HG02678 (cell line): ENCODE data around the gene GTPBP1.

Source experiments
- ATAC-seq: cut with Tn5 transposase; IDR thresholded peaks from one replicate; pipeline ENCODE4 v1.9.1; 2021; ENCODE audit warnings: mild to moderate bottlenecking, moderate library complexity; ENCODE audit not compliant: unreplicated experiment

GTPBP1 gene

DNA sequence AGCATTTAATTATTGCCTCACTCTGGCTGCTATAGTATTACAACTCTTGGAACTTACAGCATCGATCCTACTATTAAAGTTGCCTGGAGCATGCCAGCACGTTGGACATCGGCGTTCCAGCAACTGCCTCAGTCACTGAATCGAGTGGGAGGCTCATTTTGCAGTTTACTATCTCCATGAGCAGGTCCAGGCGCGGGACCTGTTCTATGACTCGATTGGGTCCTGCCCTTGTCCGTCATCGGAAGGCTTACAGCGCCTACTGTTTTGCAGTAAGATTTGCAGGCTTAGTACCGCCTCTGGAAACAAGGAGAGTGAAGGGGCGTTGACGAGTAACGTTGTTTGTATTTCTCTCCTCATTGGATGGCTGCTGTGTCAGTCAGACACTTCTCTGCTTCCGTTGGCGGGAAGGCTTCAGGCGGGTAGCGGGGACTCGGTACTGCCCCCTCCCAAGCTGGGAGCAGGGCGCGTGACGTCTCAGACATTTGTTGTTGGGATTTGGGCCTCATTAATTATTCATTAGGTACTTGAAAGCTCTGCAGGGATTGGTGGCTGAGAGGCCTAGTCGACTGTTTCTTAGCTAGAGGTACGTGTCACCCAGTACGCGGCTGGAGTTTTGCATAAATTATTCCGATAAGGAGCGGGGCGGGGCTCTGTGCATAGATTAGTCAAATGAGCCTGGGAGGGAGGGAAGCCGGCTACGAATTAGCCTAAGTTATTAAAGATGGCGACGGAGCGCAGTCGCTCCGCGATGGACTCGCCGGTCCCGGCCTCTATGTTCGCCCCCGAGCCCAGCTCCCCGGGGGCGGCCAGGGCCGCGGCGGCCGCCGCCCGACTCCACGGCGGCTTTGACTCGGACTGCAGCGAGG lies at the start of gene GTPBP1:
TSS of gene GTPBP1 (plus strand) at position 710 of the 866 bp plus-strand sequence. CDS start at position 722, 12 bp downstream.
- ATAC-seq: peak; percentile 70

DNA sequence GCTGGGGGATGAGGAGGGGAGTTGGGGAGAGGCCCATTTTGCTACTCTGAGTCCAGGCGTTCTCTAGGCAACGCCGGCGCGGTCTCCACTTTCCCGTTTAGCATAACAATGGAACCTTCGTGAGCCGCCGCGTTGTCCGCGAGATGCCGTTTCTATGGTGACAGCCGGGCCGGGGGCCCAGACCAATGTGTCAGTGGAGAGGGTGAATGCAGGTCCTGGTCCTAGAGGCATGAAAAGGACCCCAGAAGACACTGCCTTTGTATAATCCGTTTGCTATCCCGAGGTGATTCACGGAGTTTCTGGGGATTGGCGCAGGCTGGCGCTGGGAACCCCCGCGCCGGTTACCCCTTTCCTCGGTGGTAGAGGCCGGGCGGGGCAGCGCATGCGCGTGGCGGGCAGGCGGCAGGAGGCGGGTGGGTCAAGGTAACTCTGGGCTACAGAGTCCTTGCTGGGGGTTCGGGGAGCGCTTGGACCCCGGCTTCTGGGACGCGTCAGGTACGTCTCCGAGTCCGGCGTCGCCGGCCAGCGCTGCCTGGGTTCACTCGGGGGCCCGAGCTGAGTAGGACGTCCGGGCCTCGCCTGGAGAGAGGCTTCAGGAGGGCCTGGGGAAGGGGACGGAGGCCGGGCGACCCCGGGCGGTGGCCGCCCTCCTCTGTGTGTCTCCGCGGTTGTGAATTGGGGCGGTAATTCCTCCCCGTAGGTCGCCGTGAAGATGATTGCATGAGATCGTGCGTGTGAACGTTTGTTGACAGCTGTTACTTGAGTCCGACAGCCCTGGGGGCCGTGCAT lies 49.3 kb upstream of the GTPBP1 start, which contains the start of the genes CBY1 and FAM227A:
TSS of gene CBY1 (plus strand) at position 383 of the 789 bp plus-strand sequence. CDS start 11,417 bp downstream, outside the sequence.
TSS of gene FAM227A (minus strand) at position 137 of the 789 bp plus-strand sequence. CDS start 6,224 bp downstream, outside the sequence.
- ATAC-seq: peak; percentile 70

DNA sequence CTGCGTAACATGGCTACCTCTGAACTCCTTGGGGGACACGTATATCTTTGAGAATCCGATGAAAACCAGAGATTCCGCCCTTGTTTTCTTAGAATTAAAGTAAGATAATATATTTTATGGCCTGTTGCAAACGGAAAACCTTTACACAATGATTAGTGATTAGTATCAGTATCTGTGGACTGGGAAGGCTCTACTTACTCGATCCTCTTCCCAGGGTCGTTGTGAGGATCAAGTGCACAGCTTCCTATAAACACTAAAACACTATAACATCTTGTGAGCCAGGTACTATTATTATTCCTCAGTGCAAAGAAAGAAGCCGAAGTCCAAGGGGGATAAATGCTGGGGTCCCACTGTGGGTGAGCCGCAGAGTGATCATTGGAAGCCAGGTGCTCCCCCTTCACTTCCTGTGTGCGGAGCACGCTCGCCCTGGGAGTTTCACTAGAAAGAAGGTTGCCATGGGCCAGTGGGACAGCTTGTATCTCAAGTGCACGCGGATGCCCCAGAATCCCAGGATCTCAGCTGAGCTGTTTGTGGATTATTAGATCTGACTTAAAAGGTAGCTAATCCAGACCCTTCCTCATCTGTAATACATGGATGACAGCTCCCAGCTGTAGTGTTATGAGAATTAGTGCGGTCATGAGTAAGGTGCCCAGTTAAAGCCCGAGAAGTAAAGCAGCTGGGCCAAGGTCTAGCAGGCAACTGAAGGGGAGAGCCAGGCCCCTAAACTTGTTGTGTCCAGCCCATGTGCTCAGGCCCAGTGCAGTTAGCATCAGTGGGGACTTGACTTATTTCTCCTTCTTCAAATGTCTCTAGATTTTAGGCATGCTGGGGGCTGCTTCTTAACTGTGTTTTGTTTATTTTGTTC lies 48.5 kb upstream of the GTPBP1 start:
- peak; percentile 48 for ATAC-seq

DNA sequence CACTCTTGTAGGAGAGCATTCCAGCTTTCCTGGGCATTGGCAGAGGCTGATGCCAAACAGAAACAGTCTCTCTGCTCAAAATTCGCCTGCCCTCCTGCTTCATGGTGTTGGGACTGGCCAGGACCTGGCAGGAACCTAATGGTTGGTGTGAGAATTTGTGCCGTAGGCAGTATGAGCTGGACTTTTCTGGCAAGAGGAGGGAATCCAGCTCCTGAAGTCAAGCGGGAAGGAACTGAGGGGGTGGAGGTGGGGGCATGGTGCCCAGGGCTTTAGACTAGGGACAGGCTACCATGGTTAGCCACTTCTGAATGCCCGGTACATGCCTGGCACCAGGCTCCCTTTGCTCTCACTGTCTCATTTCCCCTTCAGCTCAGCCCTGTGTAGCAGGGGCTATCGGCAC lies 30.9 kb upstream of the GTPBP1 start:
- ATAC-seq: no peak

DNA sequence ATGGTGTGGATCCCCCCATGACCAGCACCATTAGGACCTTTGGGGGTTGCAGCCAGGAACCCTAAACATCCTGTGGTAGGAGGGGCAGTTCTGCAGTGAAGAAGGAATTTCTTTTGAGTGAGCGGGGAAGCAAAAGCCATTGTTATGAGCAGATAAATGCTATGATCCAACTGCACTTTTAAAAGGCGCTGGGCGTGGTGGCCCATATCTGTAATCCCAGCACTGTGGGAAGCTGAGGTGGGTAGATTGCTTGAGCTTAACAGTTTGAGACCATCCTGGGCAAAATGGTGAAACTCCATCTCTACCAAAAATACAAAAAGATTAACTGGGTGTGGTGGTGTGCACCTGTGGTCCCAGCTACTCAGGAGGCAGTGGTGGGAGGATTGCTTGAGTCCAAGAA lies 29.9 kb upstream of the GTPBP1 start:
- ATAC-seq: no peak

DNA sequence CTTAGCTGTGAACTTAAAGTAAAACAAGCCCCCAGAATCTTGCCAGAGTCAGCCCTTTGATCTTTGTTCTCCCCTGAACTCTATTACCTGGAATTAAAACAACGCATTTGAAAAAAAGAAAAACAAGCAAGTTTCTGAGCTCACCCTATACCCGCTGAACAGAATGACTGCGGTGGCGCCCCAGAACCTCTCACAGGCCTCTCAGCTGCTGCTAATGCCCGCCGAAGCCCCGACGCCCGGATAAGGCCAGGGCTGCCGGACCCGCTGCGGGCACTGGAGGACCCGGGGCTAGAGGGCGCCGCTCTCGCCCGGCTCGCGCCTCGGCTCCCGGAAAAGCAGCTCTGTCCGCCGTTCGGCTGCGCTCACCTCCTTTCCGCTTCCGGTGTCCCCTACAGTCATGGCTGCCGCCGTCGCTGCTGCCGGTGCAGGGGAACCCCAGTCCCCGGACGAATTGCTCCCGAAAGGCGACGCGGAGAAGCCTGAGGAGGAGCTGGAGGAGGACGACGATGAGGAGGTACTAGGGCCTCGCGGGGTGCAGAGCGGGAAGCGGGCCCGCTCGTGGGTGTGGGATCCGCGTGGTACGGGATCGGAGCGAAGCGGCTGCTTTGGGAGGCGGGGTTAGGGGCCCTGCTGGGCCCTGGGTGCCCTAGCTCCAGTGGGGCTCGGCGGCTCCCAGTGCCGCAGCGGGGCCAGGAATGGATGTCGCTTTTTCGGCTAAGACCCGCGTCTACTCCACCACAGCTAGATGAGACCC lies 24.0 kb upstream of the GTPBP1 start, which contains the start of gene TOMM22:
TSS of gene TOMM22 (plus strand) at position 376 of the 754 bp plus-strand sequence. CDS start at position 398, 22 bp downstream.
- peak; percentile 98 for ATAC-seq

DNA sequence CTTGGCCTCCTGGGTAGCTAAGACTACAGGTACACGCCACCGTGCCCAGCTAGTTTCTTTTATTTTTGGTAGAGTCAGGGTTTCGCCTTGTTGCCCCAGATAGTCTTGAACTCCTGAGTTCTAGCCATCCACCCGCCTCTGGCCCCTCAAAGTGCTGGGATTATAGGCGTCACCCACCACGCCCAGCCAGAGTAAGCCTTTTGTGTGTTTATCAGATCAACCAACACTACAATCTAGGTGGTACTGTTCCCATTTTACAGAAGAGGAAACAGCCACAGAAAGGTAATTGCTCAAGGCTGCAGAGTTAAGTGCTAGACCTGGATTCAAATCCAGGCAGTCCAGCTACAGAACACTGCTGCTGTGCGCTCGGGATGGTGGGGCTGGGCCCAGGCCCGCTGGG lies 20.8 kb upstream of the GTPBP1 start:
- ATAC-seq: no peak

DNA sequence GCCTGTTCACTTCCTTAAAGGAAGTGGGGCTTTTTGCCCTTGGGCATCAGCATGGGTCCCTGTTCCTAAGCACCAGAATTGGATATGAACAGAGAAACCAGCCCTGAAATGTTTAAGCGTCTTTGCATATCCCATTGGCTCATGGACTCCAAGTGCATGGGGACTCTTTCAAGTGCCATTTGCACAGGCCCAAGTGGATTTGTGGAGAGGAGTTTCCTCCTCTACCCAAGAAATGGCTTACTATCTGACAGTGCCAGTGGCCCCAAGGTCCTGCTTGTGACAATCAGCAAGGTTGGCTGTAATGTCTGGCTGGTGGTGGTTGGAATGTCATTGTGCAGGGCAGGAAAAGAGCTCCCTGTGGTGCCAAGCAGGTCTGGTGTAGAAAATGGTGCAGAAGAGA lies 20.0 kb upstream of the GTPBP1 start:
- ATAC-seq: no peak

DNA sequence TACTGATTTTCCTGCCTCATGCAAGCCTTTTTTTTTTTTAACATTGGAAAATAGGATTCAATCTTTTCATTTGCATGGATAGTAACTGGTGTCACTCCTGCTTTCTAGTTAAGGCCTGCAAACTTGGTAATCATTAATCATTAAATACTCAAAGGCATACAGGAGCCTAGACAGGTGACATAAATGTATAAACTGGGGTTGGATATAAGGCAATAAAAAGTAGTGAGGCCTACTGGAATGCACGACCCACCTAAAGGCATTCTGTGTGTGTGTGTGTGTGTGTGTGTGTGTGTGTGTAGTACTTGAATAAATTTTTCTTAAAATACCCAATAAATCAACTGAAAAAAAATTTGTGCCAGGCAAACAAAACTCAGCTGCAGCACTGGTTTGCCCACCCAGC lies 16.1 kb upstream of the GTPBP1 start:
- ATAC-seq: no peak

DNA sequence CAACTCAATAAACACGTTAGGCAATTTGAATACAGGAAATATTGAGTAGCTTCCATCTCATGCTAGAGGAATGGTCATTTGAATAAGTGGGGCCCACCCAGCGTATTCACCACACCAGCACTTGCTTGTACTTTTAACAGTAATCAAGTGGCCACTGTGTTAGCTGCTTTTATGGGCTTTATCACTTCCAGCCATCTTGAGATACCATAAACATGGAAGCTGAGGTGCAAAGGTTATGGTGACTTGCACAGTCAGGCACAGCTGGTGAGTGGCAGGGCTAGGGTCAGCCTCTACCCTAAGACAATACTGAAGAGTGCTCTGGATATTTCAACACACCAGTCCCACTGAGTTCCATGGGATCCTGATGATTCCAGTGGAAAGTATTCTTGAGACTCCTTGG lies 11.7 kb upstream of the GTPBP1 start:
- no peak for ATAC-seq

DNA sequence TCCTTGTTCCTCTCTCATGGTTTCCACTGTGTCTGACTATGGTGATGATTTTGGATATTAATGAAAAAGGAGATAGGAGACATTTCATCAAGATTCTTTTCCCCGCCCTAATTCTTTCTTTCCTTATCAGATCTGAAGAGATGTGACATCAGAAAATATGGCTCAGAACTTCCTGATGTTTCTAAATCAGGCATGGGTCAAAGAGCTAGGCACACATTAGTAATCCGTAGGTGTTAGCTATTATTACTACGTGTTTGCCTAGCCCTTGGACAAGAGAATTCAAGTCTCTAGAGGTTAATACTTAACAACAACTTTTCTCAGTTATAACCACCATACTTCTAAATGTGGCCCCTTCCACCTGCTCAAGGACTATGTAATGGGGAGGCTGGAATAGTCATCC lies 10.8 kb upstream of the GTPBP1 start:
- ATAC-seq: no peak

DNA sequence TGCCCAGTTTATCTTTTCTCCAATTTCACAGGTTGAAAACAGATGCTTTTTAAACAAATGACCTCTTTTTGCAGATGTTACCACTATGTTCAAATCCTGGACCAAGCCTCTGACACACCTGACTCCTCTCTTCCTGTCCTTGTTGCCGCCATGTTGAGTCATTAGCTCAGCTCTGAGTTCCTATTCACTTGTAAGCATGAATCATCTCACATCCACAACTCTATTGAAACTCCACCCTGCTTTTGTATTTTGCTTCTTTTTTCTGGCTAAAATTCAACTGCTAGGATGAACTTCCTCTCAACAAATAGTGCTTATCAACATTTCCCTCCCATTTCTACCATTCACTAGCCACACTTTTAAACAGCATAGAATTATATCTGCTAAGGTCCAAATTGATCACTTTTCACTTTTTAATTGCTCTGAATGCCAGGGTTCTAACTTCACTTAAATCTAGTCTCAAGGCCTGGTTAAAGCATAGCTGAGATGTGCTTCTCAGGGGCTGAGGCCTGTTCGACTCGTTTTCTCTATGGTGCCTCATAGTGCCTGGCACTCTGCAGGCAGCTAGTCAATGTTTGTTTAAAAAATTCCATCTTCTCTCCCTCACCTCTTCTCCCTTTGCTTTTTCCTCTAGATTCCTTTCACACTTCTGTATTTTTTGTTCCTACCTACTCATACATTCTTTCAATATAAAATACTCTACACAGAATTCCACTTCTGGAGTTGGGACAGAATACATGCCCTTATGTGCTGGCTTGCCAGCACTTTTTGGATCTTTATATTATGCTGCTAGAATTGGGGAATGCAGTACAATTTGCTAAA lies 8.9 kb upstream of the GTPBP1 start:
- no peak for ATAC-seq

DNA sequence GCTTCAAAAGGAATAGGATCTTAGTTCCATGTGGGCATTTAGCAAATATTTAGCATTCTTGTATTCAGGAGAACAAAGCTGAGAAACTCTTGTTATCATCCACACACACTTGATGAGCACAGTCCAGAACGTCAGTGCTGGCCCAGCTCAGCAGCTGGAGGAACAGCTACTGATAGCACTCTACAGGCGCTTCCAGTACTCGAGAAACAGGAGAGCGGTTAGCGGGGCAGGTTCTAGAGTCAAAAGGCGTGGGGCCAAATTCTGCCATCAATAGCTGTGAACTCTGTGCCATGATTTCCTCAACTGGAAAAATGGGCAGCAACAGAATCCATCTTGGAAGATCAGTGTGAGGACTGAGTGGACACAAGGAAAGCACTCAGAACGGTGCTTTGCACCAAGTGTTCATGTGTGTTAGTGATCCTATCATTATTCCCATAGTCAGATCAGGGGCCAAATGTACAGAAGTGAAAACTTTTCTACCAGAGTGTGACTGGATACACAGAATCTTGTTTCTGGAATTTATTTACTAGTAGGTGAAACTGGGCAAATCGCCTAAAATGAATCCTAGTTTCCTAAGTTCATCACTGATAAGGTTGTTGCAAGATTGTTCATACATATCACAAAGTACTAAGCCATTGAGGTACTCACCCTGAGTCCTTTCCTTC lies 8.2 kb upstream of the GTPBP1 start:
- ATAC-seq: no peak

DNA sequence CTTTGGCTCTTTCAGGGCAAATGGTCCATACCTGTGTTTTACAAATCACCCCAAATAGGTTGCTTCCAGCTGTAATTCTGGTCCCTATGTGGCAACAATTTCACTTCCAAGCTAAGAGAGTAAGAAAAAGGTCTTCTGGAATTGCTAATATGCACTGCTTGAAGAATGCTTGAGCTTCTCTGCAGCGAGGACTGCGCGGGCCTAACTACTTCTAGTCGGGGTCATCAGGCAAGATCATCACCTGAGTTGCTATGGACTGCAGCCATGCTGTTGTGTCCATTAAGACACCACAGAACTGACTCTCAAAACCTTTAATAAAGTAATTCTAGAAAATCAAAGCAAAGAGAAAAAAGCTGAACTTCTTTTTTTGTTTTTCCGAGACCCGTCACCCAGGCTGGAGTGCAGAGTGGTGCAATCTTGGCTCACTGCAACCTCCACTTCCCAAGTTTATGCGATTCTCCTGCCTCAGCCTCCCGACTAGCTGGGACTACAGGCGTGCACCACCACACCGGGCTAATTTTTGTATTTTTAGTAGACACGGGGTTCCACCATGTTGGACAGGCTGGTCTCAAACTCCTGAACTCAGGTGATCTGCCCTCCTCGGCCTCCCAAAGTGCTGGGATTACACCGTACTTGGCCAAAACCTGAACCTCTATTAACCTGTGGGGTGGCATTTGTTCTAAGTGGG lies 7.2 kb upstream of the GTPBP1 start:
- no peak for ATAC-seq

DNA sequence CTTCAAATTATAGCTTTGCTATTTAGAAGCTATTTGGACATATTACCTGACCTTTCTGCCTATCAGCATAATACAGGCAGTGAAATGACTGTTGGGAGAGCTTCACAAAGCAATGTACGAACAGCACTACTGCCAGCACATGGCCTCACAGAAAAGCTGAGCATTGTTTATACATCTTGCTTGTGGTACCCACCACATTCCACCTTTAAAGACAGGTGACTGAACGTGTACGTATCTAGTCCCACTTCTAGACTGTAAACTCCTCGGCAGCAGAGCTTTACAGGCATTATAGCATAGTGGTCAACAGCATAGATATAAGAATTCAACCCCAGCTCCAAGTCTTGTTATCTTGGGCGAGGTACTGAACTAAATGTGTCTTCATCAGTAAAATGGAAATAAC lies 6.6 kb upstream of the GTPBP1 start:
- no peak for ATAC-seq

DNA sequence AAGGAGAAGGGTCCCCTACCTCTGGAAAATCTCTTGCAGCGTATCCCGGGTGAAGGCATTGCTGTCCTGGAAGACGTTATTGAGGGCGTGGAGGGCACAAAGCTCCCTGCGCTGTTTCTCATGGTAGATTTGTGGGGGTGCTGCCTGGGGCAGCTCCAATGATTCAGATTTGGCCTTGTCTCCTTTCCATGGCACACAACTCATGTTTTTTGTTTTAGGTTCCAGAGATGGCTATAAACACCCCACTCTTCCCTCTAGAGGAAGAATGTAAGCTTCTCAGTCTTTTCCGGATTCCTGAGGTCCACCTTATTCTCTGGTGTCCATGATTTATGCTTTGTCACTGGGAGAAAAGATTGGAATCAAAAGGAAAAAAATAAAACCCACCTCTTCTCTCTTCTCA lies 6.0 kb upstream of the GTPBP1 start:
- no peak for ATAC-seq

DNA sequence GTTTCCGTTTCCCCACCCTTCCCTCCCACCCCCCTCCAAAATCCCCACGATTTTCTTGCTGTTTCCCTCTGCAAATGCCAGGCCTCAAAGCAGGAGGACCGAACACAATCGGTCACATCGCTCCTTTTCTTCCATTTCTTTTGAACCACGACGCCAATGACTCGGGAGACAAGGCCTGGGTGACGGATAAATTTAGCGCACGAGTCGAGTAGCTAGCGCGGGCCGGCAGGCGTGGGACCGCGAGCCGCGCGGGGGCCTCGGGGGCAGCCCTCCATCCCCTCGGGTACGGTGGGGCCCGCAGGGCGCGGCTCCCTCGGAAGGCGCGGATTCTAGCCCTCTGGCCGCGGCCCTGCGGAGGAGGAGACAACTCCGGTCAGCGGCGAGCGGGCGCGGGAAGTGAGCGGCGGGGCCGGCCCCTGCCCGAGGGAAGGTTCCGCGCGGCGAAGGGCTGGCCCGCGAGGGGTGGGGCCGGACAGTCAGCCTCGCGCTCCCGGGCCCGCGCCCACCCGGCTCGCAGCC lies 5.4 kb upstream of the GTPBP1 start:
- no peak for ATAC-seq
